Nephron progenitor cell (in vitro differentiated cells): Measurements from ENCODE around the gene PI3.

Source experiments
- DNase-seq: peaks from one replicate; pipeline ENCODE4 v3.0.0; 2021
- H3K27ac Mint-ChIP-seq: 2 replicates; pipeline ENCODE4 v1.8.0; 2021; ENCODE audit warnings: mild to moderate bottlenecking, moderate library complexity, mixed read lengths
- H3K27me3 Mint-ChIP-seq: 2 replicates; pipeline ENCODE4 v1.8.0; 2021; ENCODE audit warnings: mild to moderate bottlenecking, low read depth, mixed read lengths; ENCODE audit not compliant: poor library complexity
- H3K36me3 Mint-ChIP-seq: 2 replicates; pipeline ENCODE4 v1.8.0; 2021; ENCODE audit warnings: low read depth, mixed read lengths
- H3K4me1 Mint-ChIP-seq: 2 replicates; pipeline ENCODE4 v1.8.0; 2021; ENCODE audit warnings: mixed read lengths
- H3K4me3 Mint-ChIP-seq: 2 replicates; pipeline ENCODE4 v1.8.0; 2021; ENCODE audit warnings: mild to moderate bottlenecking, moderate library complexity, mixed read lengths
- H3K9me3 Mint-ChIP-seq: 2 replicates; pipeline ENCODE4 v1.8.0; 2021; ENCODE audit warnings: mild to moderate bottlenecking, moderate library complexity, mixed read lengths
- TF ChIP-seq, protein P1 (sequence below): fragments of 200-600 bp; sonication (generic); IDR thresholded peaks from 2 replicates; pipeline ENCODE4 v1.5.0; 2021; ENCODE audit warnings: antibody characterized with exemption

Gene PI3

DNA sequence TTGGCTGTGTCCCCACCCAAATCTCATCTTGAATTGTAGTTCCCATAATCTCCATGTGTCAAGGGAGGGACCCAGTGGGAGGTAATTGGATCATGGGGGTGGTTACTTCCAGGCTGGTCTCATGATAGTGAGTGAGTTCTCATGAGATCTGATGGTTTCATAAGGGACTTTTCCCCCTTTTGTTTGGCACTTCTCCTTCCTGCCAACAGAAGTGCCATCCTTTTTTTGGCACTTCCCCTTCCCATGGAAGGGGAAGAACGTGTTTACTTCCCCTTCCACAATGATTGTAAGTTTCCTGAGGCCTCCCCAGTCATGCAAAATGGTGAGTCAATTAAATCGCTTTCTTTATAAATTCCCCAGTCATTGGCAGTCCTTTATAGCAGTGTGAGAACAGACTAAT is 18.0 kb upstream of the PI3 start:
- peaks cover 51% of the 10 kb centered on the region for H3K9me3 Mint-ChIP-seq
- no peak overlapping the region for H3K4me3 Mint-ChIP-seq
- TF ChIP-seq, protein P1, sequence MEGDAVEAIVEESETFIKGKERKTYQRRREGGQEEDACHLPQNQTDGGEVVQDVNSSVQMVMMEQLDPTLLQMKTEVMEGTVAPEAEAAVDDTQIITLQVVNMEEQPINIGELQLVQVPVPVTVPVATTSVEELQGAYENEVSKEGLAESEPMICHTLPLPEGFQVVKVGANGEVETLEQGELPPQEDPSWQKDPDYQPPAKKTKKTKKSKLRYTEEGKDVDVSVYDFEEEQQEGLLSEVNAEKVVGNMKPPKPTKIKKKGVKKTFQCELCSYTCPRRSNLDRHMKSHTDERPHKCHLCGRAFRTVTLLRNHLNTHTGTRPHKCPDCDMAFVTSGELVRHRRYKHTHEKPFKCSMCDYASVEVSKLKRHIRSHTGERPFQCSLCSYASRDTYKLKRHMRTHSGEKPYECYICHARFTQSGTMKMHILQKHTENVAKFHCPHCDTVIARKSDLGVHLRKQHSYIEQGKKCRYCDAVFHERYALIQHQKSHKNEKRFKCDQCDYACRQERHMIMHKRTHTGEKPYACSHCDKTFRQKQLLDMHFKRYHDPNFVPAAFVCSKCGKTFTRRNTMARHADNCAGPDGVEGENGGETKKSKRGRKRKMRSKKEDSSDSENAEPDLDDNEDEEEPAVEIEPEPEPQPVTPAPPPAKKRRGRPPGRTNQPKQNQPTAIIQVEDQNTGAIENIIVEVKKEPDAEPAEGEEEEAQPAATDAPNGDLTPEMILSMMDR = no peak
- H3K36me3 Mint-ChIP-seq = no peaks in the 10 kb centered on the region
- H3K4me1 Mint-ChIP-seq = no peaks in the 10 kb centered on the region
- H3K27ac Mint-ChIP-seq = no peak overlapping the region
- H3K27me3 Mint-ChIP-seq = peaks cover 10% of the 10 kb centered on the region
- no peak for DNase-seq

- no peak for DNase-seq
- no peaks in the 10 kb centered on the region for H3K36me3 Mint-ChIP-seq
- H3K27ac Mint-ChIP-seq = no peak overlapping the region
- H3K27me3 Mint-ChIP-seq = peaks cover 11% of the 10 kb centered on the region
- H3K4me1 Mint-ChIP-seq = no peaks in the 10 kb centered on the region
- TF ChIP-seq, protein P1 = no peak
- H3K9me3 Mint-ChIP-seq = peaks cover 63% of the 10 kb centered on the region
- H3K4me3 Mint-ChIP-seq = no peak overlapping the region
Measured at GRCh38 chr20:45157962-45158361, 16.7 kb upstream of the PI3 start.

GRCh38 chr20:45163083-45163803 is 11.5 kb upstream of the PI3 start:
- no peaks in the 10 kb centered on the region for H3K36me3 Mint-ChIP-seq
- H3K27ac Mint-ChIP-seq = no peak overlapping the region
- DNase-seq = no peak
- H3K27me3 Mint-ChIP-seq = peaks cover 29% of the 10 kb centered on the region
- no peak overlapping the region for H3K4me3 Mint-ChIP-seq
- TF ChIP-seq, protein P1 = no peak
- no peaks in the 10 kb centered on the region for H3K4me1 Mint-ChIP-seq
- H3K9me3 Mint-ChIP-seq = peaks cover 62% of the 10 kb centered on the region

- H3K4me1 Mint-ChIP-seq = no peaks in the 10 kb centered on the region
- H3K4me3 Mint-ChIP-seq = no peak overlapping the region
- H3K27ac Mint-ChIP-seq = no peak overlapping the region
- peaks cover 63% of the 10 kb centered on the region for H3K9me3 Mint-ChIP-seq
- TF ChIP-seq, protein P1 = no peak
- no peak for DNase-seq
- no peaks in the 10 kb centered on the region for H3K36me3 Mint-ChIP-seq
- peaks cover 29% of the 10 kb centered on the region for H3K27me3 Mint-ChIP-seq
Measured at GRCh38 chr20:45164906-45165305, 9.8 kb upstream of the PI3 start.

GRCh38 chr20:45173522-45173921 is 1.2 kb upstream of the PI3 start:
- Mint-ChIP-seq H3K36me3 (no peaks in the 10 kb centered on the region), H3K4me1 (no peaks in the 10 kb centered on the region), H3K27me3 (peaks cover 17% of the 10 kb centered on the region), H3K9me3 (peaks cover 23% of the 10 kb centered on the region), H3K27ac (no peak overlapping the region), H3K4me3 (no peak overlapping the region)
- no peak for DNase-seq
- TF ChIP-seq, protein P1 = no peak
